Measurements from ENCODE around the gene SLC30A10.
"Not testable (repeated sequence)": the region's sequence is repeated elsewhere in the genome, so short reads cannot be mapped to it uniquely, and the experiment has no call there.

SLC30A10 gene

DNA sequence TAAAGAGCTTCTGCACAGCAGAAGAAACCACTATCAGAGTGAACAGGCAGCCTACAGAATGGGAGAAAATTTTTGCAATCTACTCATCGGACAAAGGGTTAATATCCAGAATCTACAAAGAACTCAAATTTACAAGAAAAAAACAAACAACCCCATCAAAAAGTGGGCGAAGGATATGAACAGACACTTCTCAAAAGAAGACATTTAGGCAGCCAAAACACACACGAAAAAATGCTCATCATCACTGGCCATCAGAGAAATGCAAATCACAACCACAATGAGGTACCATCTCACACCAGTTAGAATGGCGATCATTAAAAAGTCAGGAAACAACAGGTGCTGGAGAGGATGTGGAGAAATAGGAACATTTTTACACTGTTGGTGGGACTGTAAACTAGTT lies 36.5 kb downstream of the SLC30A10 start:
- not testable (repeated sequence) for DNase-seq (ENCODE audit: low read depth in 2 of 2)

DNA sequence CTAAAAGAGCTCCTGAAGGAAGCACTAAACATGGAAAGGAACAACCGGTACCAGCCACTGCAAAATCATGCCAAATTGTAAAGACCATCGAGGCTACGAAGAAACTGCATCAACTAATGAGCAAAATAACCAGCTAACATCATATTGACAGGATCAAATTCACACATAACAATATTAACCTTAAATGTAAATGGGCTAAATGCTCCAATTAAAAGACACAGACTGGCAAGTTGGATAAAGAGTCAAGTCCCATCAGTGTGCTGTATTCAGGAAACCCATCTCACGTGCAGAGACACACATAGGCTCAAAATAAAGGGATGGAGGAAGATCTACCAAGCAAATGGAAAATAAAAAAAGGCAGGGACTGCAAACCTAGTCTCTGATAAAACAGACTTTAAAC lies 39.7 kb downstream of the SLC30A10 start:
- not testable (repeated sequence) for DNase-seq (ENCODE audit: low read depth in 2 of 2)

DNA sequence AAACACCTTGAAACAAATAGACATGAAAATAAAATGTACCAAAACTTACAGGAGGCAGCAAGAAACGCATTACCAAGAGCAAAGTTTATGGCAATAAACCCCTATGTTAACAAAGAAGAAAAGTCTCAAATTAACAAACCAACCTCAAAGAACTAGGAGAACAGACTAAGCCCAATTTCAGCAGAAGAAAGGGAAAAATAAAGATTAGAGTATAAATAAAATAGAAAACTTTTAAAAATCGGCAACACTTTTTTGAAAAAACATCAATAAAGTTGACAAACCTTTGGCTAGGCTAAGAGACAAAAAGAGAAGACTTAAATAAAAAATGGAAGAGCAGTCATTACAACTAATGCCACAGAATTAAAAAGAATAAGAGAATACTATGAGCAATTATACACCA lies 42.7 kb downstream of the SLC30A10 start:
- DNase-seq (ENCODE audit: low read depth in 2 of 2), result no peak

DNA sequence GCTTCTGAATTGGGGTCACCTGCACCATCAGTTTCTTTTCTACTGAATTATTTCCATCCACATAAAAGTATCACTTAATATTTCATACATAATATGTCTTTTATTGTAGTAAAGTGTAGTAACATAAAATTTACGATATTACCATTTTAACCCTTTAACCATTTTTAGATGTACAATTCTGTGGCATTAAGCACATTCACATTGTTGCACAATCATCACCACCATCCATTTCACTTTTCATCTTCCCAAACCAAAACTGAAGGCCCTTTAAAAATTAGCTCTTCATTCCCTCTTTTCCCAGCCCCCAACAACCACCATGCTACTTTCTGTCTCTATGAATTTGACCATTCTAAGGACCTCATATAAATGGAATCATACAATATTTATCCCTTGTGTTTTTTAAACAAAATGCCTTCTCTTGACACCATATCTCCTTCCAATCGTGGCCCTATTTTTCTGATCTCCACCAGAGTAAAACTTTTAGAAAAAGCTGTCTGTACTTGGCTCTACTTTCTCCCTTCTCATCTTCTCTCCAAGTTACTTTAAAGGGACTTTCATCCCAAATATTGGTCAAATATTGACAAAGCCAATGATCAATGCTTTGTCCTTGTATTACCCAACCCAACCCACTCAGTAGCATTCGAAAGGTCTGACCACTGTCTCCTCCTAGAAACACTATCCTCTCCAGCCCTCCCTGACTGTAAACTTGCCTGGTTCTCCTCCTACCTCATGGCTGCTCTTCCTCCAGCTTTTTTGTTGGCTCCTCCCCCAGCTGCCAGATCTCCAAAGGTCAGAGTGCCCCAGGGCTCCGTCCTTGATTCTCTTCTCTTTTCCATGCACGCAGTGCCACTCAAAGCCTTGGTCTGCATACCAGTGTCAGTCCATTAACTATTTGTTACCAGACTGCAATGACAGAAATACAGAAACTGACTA lies 44.7 kb downstream of the SLC30A10 start:
- DNase-seq (ENCODE audit: low read depth in 2 of 2), result no peak

DNA sequence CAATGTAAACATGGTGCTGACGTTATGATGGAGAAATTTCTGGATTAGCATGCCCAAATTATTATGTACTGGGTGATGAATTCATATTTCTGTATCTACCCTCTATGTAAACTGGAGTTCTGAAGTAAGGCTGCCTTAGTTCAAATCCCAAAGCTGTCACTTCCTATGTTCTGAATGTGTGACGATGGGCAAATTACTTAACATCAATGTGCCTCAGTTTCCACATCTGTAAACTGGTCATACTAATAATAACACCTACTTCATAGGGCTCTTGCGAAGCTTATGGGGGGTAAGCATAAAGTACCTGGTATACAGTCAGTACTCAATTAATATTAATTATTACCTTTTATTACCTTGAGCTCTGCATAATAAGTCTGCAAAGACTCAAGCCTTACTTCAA lies 45.6 kb downstream of the SLC30A10 start:
- no peak for DNase-seq (ENCODE audit: low read depth in 2 of 2)

DNA sequence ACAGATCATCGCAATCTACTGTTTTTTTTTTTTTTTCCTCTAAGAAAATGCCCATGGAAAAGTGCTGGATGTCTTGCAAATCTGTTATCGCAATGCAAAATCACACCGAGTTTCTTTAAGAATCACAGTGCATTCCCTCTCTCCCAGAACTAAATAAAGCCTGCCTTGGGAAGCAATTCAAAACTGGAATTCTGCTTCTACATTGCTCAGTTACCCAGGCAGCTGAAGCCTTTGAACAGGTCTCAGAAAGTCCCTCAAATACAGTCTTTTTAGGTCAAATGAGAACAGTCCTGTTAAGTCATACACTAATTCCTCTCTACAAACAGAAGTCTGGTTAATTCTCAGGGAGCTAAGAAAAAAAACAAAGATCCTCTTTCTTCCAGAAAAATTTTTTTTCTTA lies 46.3 kb downstream of the SLC30A10 start:
- no peak for DNase-seq (ENCODE audit: low read depth in 2 of 2)

DNA sequence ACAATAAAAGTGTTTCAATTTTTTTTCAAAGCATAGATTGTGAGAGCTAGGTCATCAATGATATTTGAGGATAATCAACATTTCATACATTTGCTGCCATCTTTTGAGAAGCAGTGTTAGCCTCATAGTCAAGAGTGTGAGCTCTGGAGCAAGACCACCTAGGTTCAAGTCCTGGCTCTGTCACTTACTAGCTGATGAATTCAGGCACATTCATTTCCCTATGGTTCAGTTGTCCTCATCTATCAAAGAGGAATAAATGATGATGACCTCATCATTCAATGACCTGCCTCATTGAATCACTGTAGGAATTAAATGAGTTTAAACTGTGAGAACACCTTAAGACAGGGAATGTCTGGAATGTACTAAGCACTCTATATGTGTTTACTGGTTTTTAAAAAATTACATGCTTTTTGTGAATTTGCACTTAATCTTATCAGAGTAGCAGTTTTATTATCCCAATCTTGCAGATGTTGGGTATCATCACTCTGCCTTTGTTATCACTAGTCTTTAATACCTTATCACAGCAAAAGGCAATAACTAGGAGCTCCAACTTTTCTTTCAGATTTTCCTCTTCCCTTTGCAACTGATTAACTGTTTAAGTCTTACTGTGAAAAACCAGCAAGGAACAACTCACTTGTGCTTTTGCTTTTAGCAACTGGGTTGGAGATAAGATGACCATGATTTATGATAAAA lies 47.4 kb downstream of the SLC30A10 start:
- DNase-seq (ENCODE audit: low read depth in 2 of 2), result no peak

DNA sequence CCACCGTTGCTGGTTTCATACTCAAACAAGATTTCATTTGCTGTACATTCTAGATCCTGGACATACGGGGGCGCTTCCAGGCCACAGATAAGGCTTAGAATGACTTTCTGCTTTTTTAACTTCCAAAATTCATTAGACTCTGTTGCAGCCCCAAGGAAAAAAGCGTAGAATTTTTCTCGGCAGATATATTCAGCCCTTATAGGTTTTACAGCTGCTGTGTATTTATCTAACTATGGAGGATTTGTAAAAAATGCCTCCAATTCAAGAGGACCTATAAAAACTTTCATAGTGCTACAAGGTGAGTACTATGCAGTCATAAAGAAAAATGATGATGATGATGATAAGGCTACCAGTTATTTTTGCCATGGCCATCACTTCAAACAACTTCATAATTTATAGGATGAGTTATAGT lies 51.6 kb downstream of the SLC30A10 start:
- DNase-seq (ENCODE audit: low read depth in 2 of 2), result no peak

DNA sequence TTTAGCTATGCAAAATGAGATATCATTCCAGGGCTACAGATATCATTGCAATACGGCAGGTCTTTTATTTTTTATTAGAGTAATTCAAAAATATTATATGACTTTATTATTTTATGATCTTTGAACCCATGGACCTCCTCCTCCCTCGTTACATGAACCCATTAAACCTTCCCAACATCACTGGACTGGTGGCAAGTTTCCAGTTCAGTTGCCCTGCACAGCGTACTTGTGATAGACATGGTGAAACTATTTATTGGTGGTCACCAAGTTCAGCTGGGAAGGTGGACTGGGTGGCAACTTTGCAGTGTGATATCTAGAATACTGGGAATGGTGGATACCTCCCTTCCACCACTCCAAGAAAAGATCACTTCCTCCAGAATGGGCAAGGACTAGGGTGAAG lies 52.5 kb downstream of the SLC30A10 start:
- DNase-seq (ENCODE audit: low read depth in 2 of 2), result no peak

DNA sequence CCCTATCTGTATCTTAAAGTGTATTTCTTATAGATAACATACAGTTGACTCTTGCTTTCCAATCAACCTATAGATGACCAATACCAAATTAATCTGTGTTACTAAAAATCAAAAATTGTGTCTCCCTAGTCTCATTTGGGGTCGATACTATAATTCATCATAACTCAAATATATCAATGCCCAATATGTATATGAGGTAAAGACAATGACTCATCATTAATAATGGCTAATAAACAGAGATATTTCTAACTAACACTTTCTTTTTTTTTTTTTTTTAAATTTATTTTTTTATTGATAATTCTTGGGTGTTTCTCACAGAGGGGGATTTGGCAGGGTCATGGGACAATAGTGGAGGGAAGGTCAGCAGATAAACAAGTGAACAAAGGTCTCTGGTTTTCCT lies 55.8 kb downstream of the SLC30A10 start:
- not testable (repeated sequence) for DNase-seq (ENCODE audit: low read depth in 2 of 2)

DNA sequence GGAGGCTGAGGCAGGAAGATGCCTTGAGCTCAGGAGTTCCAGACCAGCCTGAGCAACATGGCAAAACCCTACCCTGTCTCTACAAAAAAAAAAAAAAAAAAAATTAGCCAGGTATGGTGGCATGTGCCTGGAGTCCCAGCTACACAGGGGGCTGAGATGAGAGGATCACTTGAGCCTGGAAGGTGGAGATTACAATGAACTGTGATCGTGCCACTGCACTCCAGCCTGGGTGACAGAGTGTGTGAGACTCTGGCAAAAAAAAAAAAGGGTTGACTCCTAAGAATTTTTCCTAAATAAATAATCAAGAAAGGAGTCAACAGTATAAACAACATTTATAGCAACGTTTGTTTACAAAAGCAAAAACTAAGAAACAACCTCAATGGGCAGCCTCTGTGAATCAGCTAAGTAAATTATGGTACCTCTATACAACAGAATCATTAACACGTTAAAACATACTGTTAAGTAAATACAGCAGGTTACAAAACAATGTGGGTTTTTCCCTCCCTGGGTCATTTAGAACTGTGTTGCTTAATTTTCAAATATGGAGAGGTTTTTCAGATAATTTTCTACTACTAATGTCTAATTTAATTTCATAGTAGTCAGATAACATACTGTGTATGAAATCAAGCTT lies 56.8 kb downstream of the SLC30A10 start:
- no peak for DNase-seq (ENCODE audit: low read depth in 2 of 2)

DNA sequence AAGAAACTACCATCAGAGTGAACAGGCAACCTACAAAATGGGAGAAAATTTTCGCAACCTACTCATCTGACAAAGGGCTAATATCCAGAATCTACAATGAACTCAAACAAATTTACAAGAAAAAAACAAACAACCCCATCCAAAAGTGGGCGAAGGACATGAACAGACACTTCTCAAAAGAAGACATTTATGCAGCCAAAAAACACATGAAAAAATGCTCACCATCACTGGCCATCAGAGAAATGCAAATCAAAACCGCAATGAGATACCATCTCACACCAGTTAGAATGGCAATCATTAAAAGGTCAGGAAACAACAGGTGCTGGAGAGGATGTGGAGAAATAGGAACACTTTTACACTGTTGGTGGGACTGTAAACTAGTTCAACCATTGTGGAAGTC lies 59.7 kb downstream of the SLC30A10 start:
- not testable (repeated sequence) for DNase-seq (ENCODE audit: low read depth in 2 of 2)

All from stimulated activated CD4-positive, alpha-beta T cell treated with anti-CD3 and anti-CD28 coated beads, Interleukin-12 subunit alpha, Interleukin-12 subunit beta, amount 100 ng/mL, for 24 hours (primary cell).